Stimulated activated CD8-positive, alpha-beta memory T cell treated with anti-CD3 and anti-CD28 coated beads, Interleukin-4, amount 100 ng/mL, for 24 hours (primary cell): ENCODE measurements around the gene MS4A14.
"Not testable (repeated sequence)": the region's sequence is repeated elsewhere in the genome, so short reads cannot be mapped to it uniquely, and the experiment has no call there.

Source experiments
- DNase-seq: peaks from one replicate; pipeline ENCODE4 v3.0.0-alpha.2; 2020; ENCODE audit warnings: low read depth

MS4A14 gene

DNA sequence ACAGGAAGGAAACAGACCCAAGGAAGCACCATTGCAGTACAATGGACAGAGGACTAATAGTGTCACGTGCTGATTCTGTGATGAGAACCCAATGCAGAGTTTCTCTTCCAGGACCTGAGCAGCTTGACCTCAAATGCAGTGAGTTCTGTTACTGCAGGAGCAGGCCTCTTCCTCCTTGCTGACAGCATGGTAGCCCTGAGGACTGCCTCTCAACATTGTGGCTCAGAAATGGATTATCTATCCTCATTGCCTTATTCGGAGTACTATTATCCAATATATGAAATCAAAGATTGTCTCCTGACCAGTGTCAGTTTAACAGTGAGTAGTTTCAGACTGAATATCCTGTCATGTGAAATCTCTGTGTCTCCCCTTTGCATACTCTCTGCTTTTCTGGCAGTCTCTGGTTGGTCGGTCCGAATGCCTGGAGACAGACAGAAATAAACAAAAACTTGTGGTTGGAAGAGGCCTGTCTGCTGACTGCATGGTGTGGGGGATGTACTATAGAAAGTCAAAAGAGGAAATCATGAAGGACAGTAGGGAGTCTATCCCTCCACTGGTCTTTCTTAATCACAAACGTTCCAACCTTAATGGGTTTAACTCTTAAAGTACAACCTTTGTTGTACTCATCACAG lies 6.9 kb upstream of the MS4A14 start:
- DNase-seq: no peak

DNA sequence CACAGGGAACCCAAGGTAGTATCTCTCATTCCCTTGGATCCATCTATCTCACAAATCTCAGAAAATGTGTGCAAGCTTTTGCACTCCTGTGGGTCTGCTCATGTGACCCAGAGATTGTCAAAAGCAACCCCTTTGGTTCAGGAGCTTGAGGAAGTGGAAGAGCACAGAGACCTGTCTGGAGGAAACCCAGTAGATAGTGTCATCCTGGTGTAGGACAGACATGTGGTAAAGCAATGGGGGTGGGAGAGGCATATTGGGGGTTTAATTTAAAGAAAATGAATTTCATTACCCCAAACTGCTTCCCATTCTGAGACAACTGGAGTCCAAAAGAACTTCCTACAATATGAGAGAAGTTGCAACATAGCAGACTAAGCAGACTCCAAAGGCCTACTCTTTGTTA lies 5.8 kb upstream of the MS4A14 start:
- DNase-seq: no peak

DNA sequence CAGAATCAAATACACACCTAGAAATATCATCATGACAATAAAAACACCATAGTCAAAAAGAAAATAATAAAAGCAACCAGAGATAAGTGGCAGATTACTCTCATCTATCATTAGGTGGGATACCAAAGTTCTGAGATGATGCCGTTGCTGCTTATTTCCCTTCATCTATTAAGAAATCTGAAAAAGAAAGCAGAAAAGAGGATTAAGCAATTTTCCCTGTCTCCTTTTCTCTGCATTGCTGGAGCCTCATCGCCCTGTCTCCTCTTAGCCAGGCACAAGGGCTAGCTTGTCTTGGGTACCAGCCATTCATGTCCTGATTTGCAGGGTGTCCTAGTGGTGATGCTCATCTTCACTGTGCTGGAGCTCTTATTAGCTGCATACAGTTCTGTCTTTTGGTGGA lies 3.9 kb upstream of the MS4A14 start:
- no peak for DNase-seq

DNA sequence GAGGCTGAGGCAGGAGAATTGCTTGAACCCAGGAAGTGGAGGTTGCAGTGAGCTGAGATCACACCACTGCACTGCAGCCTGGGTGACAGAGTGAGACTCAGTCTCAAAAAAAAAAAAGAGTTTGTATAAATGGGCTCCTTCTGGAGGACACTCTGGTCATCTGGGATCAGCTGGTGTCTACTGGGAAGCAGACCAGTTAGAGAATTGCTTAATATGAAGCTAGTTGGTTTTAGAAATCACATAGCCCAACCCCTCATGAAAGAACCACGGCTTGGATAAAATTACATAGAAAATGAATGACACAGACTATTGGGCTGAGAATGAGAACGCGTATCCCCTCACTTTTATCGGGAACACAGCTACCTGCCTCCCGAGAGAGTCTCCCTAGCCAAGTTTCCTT lies 3.2 kb upstream of the MS4A14 start:
- DNase-seq: no peak

DNA sequence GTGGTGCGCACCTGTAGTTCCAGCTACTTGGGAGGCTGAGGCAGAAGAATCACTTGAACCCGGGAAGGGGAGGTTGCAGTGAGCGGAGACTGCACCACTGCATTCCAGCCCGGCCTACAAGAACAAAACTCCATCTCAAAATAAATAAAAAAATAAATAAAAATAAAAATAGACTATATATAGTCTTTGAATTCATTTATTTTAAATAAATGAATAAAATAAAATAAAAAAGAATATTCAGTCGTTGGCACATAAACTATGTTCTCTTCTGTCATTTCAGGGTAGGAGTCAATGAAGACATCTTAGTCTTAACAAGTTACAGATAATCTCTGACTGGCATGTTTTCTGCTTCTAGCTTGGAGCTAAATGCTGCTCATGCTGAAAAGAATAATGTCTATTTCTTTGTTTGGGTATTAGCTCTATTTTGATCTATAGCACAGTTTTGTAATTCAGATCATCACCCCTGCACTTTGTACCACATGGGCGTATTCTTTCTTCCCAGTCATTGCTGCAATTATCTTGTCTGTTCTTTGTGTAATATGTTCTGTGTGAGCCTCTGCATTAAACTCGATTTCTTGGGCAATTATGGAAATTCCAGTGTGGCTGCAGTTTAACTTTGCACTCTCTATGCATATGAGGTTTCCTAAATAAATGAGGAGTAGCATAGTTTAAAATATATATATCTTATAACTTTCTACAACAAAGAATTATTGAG lies 1.4 kb upstream of the MS4A14 start:
- DNase-seq: no peak

DNA sequence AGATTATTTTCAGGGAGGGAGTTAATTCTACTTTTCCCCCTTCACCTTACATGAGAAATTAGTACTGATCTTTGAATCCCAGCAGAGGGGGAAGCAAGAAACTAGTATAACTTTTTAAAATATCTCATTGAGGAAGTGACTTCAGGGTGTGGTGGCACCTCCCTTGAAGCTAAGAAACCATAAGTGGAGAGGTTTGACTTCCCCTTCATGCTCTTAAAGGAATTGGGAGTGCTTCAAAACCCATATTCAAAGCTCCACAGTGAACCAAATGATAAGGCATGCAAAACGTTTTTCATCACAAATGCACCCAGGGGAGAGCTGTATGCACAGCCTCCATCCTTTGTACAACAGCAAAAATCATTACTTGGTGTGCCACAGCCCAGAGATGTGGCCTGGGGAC lies 540 bp downstream of the MS4A14 start:
- no peak for DNase-seq

DNA sequence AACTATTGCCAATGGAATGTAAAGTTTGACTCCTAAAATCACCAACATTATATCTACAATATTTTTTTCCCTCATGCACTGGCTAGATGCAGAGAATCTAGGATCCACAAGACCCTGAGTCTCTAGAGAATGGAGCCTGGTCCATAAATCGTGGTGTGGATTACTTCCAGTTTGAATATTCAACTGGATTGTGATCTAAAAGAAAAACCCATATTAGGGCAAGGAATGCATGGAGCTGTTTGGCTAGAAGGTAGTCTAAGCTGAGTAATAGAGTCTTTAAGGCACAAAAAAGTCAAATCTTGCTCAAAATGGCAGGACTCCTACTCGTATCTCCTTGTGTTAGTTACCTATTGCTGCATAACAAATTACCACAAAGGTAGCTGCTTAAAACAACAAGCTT lies 23.8 kb downstream of the MS4A14 start:
- no peak for DNase-seq

DNA sequence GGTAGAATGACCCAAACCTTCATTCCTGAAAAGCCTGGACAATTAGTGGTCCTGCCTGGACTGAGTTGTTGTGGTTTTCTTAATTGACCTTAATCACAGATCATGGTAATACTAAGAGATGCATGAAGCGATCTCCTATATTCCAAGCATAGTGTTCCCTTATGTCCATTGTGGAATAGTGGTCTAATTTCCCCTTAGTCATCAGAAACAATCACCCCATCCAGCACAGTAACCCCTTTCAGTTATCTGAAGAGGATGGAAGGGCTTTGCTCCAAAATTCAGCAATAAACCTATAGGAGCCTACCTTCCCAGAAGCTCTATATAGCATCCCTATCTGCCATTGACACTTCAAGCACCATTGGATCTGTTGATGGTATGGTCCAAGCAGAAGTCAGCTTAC lies 26.4 kb downstream of the MS4A14 start:
- DNase-seq: no peak

DNA sequence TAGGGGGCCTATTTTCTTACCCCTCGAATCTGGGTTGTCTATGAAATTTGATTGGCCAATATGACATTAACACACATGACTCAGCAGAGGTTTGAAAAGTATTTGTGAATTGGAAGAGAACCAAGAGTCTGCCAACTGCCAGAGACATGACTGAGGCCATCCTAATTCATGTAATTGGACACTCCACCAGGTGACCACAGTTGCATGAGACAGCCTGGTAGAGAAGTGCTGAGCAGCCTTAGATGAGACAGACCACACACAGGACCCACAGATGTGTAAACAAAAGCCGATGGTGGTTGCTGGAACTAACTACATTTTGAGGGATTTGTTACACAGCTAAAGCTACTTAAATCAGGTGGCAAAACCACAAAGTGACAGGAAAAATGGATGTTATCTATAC lies 32.3 kb downstream of the MS4A14 start:
- DNase-seq: no peak

DNA sequence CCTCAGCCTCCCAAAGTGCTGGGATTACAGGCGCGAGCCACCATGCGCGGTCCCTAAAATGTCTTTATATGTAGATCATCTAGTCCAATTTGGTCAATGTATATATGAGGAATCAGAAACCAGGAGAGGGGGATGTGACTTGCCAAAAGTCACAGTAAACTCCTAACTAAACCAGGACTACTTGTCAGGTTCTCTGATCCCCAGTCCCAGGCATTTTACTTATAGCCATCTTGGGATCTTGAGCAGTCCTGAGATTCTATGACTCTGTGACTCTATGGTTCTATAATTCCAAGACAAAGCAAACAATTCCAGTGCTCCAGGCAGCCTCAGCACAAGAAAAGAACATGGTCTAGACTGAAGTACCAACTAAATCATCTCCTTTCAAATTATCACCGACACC lies 33.0 kb downstream of the MS4A14 start, which contains the start of gene MS4A5:
Gene MS4A5 (plus strand): TSS at position 301 of the 400 bp plus-strand sequence. CDS start 103 bp downstream, outside the sequence.
- no peak for DNase-seq

DNA sequence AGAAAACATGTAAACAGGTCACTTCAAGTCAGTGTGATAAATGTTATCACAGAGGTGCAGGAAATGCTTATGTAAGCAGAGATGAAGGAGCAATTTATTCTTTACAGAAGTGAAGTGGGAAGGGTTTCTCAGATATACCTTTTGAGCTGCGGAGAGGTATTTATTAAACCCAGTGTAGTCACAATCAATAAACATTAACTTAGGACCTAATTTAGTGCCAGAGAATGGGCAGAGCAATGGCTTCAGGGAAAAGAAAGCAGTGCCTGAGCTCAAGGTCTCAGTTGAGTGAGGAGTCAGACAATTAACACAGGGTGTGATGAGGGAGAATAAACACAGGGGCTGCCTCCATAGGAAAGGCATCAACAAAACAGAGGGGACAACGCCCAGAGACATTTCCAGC lies 35.0 kb downstream of the MS4A14 start:
- DNase-seq: no peak

DNA sequence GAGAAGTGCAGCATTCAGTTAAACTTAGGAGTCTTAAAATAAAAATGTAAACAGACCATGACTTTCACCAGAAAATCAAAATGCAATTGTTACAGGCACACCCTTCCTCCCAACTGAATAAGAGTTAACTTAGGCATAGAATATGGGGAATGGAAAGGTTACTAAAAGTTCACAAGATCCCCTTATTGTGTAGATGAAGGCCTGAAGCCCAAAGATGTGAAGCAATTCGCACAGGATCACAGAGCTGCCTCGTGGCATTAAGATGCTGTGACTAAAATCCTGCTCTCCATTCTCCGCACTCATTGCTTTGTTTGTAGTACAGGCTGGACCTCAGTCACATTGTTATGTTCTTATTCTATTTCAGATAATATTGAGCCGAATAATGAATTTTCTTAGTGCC lies 37.1 kb downstream of the MS4A14 start:
- DNase-seq: no peak

DNA sequence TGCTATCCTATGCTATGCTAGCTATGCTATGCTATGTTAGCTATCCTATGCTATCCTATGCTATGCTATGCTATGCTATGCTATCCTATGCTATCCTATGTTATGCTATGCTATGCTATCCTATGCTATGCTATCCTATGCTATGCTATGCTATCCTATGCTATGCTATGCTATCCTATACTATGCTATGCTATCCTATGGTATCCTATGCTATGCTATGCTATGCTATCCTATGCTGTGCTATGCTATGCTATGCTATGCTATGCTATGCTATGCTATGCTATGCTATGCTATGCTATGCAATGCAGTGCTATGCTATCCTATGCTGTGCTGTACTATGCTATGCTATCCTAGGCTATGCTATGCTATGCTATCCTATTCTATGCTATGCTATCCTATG lies 50.8 kb downstream of the MS4A14 start:
- DNase-seq: no peak

DNA sequence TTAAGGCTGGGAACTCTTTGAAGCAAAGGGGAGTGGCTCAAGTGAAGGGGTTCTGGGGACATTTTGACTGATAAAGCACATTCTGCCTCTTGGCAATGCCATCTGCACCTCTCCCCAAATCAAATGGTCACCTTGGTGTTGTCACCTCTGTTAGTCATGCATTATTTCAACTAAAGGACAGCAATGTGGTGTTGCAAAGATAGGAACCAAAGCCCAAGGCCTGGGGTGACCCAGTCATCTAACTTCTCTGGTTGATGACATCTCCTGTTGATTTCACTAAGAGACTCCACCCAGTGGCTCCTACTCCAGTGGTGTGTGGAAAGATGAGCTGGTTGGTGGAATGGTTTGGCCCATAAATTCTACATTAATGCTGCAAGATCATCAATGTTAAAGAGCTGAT lies 51.6 kb downstream of the MS4A14 start:
- DNase-seq: no peak

DNA sequence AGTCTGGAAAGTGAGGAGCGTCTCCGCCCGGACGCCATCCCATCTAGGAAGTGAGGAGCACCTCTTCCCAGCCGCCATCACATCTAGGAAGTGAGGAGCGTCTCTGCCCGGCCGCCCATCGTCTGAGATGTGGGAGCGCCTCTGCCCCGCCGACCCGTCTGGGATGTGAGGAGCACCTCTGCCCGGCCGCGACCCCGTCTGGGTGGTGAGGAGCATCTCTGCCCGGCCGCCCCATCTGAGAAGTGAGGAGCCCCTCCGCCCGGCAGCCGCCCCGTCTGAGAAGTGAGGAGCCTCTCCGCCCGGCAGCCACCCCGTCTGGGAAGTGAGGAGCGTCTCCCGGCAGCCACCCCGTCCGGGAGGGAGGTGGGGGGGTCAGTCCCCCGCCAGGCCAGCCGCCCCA lies 54.9 kb downstream of the MS4A14 start:
- not testable (repeated sequence) for DNase-seq

DNA sequence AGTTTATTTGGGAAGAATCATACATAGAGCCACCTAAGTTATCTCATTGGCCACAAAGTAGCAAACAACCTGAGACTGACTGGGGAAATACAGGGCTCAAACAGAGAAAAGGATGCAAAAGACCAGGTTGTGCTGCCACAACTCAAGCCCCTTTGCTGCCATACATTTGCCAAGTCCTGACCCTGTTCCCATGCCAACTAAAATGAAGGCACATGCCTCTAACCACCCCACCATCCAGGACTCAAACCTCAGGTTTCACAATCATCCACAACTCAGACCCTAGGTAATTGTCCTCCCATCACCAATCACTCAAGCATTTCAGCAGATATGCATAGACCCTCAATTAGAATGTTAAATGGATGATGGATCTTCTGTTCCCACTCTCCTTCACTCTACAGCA lies 58.0 kb downstream of the MS4A14 start:
- no peak for DNase-seq

DNA sequence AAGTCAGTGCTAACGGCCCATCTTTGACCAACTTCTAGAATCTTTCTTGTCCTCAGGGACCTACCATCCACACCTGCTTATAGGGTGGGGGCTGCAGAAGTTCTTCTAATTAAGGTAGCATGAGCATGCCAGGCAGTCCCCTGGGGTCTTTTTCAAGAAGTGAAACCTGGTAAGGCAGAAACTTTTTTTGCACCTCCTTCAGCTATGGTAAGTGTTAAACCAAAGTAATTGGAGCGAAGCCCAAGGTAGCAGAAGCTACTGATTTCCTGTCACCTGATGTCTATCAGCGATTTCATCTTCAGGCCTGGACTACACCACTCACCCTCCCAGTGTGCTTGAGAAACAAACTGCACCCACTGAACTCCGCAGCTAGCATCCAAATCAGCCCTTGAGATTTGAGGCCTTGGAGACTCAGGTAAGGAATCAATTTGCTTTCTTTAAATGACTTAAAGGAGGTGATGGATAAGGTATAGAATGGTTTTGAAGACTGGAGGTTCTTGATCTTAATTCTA lies 59.3 kb downstream of the MS4A14 start, which contains the start of gene MS4A1:
Gene MS4A1 (plus strand): TSS at position 317 of the 512 bp plus-strand sequence. CDS start 6,528 bp downstream, outside the sequence.
- DNase-seq: no peak

DNA sequence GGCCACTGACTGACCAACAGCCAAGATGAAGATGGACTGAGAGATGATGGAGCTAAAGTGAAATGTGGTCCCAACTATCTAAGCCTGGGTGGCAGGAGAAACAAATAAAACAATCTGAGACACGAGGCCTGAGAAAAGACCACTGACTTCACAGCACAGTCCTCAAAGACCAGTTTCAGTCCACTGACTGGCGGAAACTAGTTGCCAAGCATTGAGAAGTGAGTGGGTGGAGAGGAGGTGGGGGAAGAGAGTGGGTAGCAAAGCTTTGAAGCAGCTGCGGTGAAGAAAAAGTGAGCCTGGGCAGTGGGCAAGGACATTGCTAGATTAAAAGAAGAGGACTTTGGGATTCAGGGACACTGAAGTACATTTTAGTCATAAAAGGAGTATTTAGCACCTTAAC lies 61.3 kb downstream of the MS4A14 start:
- no peak for DNase-seq

DNA sequence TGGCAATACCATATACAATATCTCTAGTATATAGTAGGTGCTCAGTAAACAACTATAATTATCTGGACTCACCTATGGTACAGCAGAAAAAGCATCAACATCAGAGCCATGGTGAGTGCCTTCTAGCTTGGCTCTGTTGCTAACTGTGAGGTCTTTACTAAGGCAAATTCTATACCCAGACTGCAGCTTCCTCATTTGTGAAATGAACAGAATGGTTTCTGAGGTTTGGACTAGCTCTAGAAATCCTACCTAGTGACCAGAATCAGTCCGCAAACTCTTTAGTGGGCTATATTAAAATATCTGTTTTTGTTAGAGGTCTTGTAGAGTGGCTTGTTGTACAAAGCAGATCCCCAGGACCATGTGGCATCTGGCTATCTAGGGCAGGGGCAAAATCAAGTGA lies 63.1 kb downstream of the MS4A14 start:
- DNase-seq: no peak
